ENCODE results near the gene TBX18.

TBX18 gene

GRCh38 chr6:84773431-84774156 is 9.2 kb upstream of the TBX18 start:
- DNase-seq (ENCODE audit: insufficient read length, low spot score) (no peak), FAIRE-seq (no peak)

GRCh38 chr6:84773133-84773430 is 8.7 kb upstream of the TBX18 start:
- DNase-seq (ENCODE audit: insufficient read length, low spot score) = no peak
- FAIRE-seq = no peak

GRCh38 chr6:84772428-84773132 is 8.2 kb upstream of the TBX18 start:
- DNase-seq (ENCODE audit: insufficient read length, low spot score) = no peak
- FAIRE-seq = no peak

GRCh38 chr6:84771756-84772356 is 7.5 kb upstream of the TBX18 start:
- DNase-seq (ENCODE audit: insufficient read length, low spot score) (no peak), FAIRE-seq (no peak)

GRCh38 chr6:84771125-84771755 is 6.8 kb upstream of the TBX18 start:
- FAIRE-seq = no peak
- no peak for DNase-seq (ENCODE audit: insufficient read length, low spot score)

DNA sequence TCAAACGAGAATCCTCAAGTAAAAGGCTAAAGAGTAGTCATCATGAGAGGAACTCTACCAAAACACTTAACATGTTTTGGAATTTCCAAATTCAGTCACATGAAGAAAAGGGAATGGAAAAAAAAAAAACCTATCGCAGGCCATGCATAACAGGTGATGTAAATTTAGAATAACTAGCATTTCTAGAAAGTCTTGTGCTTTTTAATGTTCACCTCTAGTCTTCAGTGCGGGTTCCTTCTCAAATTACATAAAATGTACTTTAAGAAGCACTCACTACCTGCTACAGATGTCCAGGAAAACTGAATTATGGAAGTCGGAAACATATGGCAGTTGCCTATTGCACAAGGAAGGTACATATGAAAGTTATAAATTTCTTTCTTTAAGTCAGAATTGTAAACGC is 6.1 kb upstream of the TBX18 start:
- FAIRE-seq (no peak), DNase-seq (ENCODE audit: insufficient read length, low spot score) (no peak)

DNA sequence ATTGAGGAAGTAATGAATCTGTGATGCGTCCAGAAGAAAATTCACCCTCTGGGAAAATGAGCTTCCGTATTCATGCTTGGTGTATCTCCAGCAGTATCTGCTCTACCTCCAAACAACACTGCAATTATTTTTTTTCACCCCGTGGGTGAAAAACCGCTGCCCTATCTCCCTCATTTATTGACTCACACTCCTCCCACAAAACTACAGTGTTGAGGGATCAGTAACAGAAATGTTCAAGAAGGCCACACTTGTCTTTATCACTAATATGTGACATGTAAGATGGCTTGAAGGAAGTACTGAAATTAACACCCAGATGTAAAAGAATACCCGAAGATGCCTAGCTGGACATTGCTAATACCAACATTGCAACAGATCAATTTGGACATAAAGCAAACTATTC is 4.9 kb upstream of the TBX18 start:
- FAIRE-seq = no peak
- no peak for DNase-seq (ENCODE audit: insufficient read length, low spot score)

DNA sequence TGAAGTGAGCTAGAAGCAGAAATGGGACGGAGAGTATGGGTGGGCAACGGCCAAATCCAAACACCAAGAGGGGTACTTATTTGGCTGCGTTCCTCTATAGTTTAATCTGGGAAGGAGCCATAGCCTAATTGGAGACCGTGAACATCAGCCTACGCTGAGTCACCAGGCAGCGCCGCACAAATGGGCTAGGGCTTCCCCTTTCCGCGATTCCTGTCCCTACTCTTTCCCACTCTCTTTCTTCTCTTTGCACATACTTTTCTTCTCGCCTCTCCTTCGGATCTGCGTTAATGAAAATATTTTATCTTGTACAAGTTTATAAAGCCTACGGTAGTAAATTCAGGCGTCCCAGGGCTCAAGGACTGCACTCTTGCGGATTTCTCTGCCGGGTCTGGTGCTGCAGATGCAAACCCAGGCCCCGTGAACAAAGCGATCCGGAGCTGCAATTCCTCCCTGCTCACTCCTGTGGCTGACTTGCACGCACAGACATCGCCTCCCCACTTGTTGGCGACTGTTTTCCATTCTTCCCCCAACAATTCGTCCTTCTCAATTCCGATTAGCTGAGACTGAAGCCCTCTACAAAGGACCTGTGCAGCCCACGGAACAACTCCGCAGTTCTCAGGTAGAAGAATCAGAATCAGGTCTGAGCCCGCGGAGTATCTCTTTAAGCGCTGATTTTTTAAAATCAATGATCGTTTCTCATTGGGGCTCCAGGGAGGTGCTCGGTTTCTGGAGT is 4.2 kb upstream of the TBX18 start:
- FAIRE-seq (no peak), DNase-seq (ENCODE audit: insufficient read length, low spot score) (no peak)

GRCh38 chr6:84767526-84768201 is 3.3 kb upstream of the TBX18 start:
- FAIRE-seq (no peak), DNase-seq (ENCODE audit: insufficient read length, low spot score) (no peak)

GRCh38 chr6:84766799-84767525 is 2.6 kb upstream of the TBX18 start:
- DNase-seq (ENCODE audit: insufficient read length, low spot score) (no peak), FAIRE-seq (no peak)

DNA sequence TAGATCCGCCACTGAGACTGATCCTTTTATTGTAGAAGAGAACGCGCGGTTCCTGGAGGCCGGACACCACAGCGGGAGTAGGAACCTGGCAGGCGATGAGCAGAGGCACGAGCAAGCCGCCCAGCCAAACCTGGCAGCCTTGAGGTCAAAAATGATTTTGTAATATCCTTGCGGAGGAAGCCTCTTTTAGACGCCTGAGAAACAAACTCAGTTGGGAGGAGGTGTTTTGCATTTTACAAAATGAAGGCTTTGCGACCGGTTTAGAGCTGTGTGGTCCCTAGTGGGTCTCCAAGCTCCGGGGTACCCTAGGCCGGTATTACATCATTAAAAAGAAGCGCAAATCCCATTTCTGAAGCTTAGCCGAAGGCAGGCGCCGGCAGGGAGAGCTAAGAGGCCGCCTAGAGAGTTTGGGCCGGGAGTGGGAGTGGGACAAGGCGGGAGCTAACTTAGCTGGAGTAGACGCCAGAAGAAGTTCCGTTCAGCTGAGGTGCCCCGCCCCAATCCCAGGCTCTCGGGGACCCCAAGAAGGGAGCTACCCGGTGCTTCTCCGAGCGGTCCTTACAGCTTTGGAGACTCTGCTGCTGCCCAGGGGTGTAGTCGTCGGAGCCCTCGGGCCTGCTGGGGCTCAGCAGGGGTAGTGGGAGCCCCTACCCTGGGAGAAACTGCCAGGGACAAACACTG is 1.9 kb upstream of the TBX18 start:
- FAIRE-seq = no peak

GRCh38 chr6:84763886-84764331 is 489 bp downstream of the TBX18 start:
- no peak for FAIRE-seq
- DNase-seq (ENCODE audit: insufficient read length, low spot score) = no peak

More for the DNA sequence above, 1.9 kb upstream of the TBX18 start:
- no peak for DNase-seq (ENCODE audit: insufficient read length, low spot score)

DNA sequence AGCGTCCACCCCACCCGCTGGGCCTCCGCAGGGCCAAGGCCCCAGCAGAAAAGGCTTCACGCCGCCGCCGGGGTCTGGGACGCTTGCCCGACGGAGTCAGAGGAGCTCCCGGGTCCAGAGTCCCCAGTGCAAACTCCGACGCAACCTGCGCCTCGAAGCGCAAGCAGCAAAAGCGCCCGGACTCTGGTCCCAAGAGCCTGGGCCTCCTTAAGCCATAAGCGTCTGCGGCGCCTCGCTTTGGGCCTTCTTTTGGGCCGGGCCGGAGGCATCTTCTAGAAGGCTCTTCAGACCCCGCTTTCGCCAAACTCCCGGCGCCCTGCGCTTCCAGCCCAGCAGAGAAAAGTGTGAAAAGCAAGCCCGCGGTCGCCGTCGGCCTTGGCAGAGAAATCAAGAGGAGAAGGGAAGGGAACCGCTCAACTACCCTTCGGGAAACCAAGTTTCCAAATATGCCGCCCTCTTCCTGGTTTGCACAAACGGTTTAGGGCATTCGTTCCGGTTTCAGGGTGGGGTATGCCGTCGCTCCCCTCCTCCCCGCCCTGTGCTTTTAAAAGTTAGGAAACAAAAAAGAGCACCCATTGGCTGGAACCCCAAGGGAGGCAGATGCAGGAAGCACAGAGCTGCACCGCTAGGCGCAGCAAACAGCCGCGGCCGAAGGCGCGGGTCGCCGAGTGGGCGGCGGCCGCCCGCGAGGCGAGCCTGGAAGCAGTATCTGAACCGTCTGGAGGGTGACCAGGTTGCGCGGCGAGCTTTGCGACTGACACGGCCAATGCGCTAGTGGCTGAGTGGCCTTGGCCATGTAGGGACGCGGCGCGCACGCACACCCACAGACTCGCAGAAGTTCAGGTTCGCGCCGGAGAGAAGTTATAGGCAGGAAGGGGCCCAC is 1.2 kb downstream of the TBX18 start:
- DNase-seq (ENCODE audit: insufficient read length, low spot score) = no peak
- FAIRE-seq = no peak

- no peak for DNase-seq (ENCODE audit: insufficient read length, low spot score)
- FAIRE-seq = no peak
Measured at GRCh38 chr6:84762220-84763002, 2.0 kb downstream of the TBX18 start.

DNA sequence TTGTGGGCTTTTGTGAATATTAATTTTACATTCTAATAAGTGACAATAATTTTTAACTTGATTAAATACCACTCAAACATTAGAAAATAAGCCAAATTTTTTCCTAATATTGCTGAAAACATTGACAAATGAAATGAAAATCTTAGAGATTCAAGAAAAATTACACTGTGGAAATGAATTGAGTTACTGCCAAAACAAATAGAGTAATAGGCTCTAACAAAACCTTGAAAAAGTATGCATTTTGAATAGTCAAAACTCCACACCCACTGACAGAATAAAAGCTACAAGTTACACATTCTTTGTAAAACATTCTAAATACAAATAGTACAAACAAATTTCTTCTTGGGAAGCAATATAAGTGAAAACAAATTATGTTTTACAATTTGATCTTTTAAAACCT is 5.9 kb downstream of the TBX18 start:
- no peak for FAIRE-seq
- no peak for DNase-seq (ENCODE audit: insufficient read length, low spot score)

DNA sequence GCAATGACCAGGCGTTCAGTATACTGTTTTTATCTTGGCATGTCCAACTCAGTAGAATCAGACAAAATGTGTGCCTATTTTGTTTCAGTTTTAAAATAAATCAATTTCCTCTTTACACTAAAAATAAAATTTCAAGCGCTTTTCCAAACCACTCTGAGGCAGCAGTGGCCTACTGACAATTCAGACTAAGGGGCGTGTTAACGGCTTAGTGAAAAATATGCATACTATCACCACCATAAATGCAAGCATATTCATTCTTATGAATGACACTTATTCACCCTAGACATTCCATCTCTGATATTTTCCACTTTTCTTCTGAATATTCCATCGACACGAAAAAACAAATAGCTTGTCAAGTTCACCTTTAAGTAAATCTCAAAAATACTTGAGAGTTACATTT is 7.5 kb downstream of the TBX18 start:
- DNase-seq (ENCODE audit: insufficient read length, low spot score) (no peak), FAIRE-seq (no peak)

- FAIRE-seq (no peak), DNase-seq (ENCODE audit: insufficient read length, low spot score) (no peak)
Measured at GRCh38 chr6:84756466-84756865, 7.9 kb downstream of the TBX18 start.

DNA sequence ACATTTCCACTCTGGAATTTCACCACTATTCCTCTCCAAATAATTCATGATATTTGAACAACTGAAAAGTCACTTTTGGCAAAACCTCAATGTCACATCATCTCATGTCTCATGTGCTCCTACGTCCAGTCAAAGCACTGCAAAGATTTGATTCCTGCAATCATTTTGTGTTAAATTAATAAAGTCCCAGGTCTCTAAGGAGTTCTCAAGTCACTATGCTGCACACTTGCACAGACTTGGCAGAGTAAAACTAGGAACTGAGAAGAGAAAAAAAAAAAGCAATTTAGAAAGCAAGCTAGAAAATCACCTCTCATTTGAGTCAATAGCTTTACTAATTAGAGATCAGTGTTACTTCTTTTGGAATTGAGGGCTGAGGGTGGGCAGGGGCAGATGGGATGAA is 11.2 kb downstream of the TBX18 start:
- no peak for FAIRE-seq

More for the DNA sequence above, 11.2 kb downstream of the TBX18 start:
- no peak for DNase-seq (ENCODE audit: insufficient read length, low spot score)

Data from GM19239 (cell line).